SU-DHL-6 (cell line): ENCODE data around the gene COL23A1.

ENCODE experiments used
- CTCF ChIP-seq: fragments of 200-600 bp; sonication (generic); IDR thresholded peaks from one replicate; pipeline ENCODE4 v1.5.1; 2017; ENCODE audit warnings: antibody characterized with exemption, mild to moderate bottlenecking, low read length, moderate library complexity; ENCODE audit not compliant: insufficient read depth, poor library complexity, severe bottlenecking
- EZH2phosphoT487 ChIP-seq: fragments of 200-600 bp; sonication (generic), shearing (Covaris generic); conservative IDR thresholded peaks from 2 replicates; pipeline ENCODE4 v1.6.1; 2018; ENCODE audit warnings: mild to moderate bottlenecking, antibody characterized with exemption, low read length, moderate library complexity, mixed read lengths

GRCh38 chr5:178318382-178318781, 271.8 kb downstream of the COL23A1 start:
- TF ChIP-seq CTCF (no peak), EZH2phosphoT487 (no peak)
